ENCODE measurements around the gene CXCR3.
"Not testable (repeated sequence)": the region's sequence is repeated elsewhere in the genome, so short reads cannot be mapped to it uniquely, and the experiment has no call there.

Gene CXCR3

DNA sequence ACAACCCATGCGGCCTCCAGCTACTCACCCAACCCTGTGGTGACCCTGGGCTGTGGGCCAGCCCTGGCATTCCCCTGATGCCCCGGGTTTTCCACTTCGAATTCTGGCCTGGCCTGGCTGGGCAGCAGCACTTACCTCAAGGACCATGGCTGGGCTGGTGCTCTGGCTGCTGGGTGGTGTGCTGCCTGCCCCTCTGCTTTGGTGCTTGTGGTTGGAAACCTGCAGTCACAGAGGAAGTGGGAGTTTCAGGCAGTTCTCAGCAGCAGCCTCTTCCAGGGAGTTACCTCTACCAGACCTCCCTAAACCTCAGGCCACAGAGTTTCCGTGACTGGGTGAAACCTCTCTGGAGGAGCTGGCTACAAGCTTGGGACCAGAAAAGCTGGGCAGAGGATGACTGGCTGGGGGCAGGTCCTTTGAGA, at the start of gene CXCR3:
Gene CXCR3 (minus strand): TSS at position 209 of the 419 bp plus-strand sequence. CDS start 62 bp downstream, at position 147.
- DNase-seq: no peak

DNA sequence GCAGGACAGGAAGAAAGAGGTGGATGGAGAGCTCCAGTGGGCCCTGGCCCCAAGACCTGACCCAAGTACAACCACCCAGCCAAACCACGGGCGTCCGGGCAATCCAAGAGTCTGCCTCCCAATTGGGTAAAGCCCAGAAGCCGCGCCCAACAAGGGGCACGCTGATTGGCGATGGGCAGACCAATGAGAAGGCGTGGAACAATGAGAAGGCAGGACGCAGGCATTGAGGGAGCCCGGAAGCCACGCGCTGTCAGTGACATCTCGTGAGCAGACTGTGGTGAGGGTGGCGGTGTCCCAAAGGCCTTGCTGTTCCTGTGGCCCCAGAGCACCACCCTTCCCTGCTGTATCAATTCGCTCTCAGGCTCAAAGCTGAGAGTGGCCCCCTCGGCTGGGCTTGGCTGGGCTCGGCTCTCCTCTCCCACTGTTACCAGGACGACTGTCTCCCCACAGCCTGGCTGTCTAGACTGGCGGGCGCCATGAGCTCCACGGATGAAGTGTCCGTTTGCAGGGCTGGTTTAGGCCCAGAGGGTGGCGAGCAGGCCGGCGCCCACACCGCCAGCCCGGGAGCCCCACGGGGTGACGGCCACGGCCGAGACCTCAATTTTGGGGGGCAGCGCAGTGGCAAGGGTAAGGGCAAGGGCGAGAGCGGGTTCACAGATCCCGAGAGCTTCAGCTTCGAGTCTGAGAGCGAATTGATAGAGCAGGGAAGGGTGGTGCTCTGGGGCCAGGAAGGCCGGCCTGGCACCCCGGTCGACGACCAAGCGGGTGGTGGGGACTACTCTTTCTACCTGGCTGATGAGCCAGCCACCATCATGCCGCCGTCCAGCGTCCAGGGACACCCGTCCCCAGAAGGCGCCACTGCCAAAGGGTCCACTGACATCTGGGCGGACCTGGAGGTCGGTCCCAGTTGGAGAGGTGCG, 49.3 kb upstream of the CXCR3 start, which contains the start of gene LOC101059915:
Gene LOC101059915 (plus strand): TSS at position 219 of the 920 bp plus-strand sequence.
- no peak for DNase-seq

DNA sequence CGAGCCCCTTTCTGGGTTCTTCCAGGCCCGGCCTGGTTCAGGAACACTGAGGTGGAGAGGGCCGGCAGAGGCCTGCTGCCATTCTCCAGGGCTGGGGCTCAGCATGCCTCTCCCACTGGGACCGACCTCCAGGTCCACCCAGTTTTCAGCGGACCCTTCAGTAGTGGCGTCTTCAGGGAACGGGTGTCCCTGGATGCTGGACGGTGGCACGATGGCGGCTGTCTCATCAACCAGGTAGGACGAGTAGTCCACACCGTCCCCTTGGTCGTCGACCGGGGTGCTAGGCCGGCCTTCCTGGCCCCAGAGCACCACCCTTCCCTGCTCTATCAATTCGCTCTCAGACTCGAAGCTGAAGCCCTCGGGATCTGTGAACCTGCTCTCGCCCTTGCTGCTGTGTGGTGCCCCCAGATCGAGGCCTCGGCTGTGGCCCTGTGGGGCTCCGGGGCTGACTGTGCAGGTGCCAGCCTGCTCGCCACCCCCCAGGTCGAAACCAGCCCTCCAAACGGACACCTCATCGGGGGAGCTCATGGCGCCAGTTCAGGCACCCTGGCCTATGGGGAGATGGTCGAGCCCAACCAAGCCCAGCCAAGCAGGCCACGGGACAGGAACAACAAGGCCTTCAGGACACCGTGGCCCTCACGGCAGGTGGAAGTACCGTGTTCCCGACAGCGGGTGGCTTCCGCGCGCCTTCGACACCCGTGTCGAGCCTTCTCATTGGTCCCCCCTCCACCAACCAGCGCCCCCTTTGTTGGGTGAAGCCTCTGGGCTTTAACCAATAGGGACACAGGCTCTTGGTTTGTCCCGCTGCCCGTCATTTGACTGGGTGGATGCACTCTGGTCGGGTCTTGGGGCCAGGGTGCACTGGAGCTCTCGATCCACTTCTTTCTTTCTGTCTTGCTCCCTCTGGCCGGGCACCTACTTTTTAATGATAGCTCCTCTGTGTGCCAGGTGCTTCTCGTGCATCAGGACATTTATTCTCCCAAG, 48.2 kb upstream of the CXCR3 start:
- no peak for DNase-seq

DNA sequence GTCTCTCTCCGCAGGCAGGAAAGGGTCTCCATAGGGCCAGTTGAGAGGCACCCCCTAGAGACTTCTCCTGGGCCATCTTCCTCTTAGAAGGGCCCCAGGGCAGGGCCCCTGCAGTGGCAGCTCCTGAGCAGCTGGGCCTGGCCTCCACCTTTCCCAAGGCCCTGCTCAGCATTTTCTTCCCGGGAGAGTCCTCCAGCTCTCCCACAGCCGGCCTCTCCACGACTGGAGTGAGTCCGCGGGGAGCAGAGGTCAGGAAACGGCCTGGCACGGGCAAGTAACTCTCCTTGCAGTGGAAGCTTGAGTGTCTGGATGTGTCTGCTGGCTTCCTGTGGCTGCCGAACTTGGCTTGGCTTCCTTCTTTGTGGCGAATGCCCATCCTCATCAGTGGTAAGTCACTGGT, 47.4 kb upstream of the CXCR3 start:
- DNase-seq: no peak

DNA sequence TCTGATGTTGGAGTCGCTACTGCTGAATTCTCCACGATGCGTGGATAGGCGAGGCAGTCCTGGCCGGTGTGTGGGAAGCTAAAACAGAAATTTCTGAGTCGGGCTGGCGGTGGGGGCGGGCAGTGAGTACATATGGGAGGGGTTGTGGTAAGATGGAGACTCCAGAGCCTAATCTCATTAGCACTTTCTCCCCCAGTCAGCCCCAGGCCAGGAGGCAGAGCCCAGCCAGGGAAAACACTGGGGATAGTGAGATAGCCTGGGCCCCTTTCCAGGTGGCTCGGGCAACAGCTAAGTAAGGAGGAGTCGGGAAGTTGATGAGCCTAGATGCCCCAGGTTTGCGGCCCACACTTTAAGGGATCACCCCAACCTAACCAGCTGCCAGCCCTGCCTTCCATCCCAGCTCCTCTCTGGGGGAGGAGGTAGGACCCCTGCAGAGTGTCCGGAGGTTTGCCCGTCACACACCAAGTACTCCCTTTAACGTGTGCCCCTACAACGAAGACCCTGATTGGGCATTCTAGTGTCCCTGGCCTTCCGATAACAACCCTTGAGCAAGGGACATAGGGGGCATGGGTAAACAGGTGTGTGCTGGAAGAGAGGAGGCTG, 46.7 kb upstream of the CXCR3 start:
- DNase-seq: no peak

DNA sequence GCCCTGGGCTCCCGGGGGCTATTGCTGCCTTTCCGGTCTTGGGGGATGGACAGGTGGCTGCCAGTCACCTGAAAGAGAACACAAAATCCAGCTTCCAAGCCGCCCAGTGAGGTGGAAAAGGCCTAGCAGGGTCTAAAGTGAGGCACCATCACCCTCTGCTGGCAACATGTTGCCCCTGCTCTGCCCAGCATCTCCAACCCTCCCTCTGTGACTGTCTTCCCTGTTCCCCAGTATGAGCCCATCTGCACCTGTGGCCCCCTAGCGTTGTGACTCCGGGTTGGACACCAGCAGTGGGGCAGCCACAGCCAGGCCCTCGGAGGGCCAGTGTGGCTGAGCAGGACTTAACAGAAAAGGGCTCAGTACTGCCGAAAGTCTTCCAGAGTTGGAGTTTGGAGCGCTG, 45.9 kb upstream of the CXCR3 start:
- DNase-seq: peak; percentile 8

DNA sequence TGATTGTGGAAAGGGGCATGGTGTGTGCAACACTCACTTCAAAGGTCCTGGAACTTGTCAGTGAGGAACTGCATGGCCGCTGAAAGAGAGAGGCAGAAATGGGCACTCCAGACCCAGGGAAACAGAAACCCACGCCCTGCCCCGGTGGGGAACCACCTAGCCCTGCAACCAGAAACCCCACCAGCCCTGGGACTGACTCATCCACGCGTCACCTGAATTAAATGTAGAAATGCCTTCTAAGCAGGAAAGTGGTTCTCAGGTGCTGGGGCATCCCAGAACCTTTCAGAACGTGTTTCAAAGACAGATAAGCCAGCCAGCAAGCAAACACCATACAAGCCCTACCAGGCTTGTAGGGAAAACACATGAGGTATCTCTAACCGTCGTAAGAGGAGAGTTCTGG, 44.9 kb upstream of the CXCR3 start:
- not testable (repeated sequence) for DNase-seq

DNA sequence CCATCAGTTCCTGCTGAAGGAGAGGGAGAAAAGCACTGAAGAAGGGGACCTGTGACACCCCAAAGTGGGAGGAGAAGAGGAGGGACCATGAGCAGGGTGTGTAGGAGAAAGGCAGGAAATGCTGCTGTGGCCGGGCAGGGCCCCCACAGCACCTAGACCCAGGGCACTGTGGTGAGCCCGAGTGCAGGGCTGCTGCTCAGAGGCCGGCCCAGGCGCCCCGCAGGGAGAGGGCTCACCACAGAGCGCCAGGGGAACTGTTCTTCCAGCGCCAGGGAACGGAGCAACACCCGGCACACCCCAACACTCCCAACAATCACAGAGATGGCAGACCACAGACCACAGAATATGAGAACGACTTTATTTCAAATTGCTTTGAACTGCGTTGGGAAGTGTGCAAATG, 44.3 kb upstream of the CXCR3 start:
- not testable (repeated sequence) for DNase-seq

DNA sequence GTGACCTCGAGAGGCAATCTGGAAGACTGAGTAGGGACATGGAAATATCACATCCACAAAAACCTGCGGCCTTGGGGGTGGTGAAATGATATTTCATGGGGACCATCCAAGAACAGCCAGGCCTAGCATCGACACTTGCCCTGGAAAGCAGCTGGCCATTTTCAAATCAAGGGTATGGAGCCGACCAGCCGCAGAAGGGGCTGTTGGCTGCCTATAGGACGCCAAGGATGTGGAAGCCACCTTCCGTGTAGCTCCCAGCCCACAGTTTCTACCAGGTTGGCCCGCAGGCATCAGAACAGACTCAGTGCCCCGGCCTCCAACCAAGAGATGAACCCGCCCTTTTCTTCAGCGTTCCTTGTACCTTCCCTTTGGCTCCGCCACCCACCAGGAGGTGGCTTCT, 43.6 kb upstream of the CXCR3 start:
- no peak for DNase-seq

DNA sequence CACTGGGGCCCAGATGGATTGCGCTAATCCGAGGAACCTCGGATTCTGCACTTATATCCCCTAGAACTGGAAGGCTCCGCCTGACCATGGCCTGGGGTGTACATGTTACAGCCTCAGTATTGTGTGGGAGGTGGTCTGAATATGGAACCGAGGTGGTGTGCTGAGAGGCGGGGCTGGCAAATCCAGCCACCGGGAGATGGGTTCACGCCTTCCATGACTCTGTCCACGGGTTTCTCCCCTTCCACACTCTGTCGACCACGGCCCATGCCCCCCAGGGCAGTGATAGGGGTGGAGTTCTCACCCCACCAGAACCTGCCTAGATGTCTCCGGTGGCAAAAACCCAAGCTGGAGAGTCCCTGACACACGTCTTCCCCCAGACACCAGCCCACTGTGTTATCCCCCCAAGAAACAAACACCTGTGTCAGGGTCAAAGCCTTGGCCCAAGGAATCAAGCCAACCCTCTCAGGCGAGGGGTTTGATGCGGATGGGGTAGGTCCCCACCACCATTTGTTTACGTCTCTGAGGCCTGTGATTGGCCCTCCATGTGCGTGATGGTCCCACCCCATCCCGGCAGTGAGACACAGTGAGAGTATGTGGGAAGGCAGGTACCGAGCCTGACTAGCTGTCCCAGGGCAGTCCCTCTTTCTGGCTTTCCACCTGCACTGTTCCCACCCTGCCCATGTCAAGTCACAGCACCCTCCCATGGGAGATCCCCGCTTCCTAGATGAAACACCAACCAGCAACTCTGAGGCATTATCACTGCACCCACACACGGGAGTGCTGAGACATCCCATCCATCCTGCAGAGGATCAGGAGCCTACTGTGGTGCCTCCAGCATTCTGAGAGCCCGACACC, 42.5 kb upstream of the CXCR3 start:
- DNase-seq: no peak

DNA sequence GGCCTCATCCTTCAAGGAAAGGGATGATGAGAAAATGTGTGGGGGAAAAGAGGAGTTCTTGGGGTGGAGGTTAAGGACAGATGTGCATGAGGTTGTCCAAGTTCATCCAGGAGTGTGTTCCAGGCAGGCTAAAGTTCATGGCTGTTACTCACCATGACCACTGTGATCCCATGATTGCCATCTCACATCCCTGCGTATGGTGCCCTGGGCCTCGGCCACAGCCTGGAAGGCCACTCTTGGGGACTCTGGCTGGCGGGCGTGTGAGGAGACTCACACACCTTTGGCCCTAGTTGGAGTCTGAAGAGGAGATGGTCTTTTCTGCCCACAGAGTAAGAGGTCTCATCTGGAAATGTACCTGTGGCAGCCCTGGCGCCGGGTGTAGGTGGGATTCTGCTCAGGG, 41.6 kb upstream of the CXCR3 start:
- no peak for DNase-seq

DNA sequence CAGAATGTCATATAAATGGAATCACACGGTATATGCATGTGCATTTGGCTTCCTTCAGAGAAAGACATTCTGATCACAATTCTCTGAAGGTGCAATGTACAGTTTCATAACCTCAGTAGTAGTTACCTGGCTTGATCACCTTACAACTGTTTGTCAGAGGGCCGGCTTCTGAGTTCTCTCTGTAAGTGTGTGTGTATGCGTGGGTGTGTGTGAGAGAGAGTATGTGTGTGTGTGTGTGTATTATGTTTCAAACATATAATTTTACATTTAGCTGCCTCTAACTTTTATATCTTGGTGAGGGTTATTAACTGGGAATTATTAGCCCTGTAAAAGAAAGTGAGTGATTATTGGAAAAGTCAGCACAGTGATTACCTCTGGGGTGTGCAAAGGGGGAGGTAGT, 41.0 kb upstream of the CXCR3 start:
- DNase-seq: no peak

DNA sequence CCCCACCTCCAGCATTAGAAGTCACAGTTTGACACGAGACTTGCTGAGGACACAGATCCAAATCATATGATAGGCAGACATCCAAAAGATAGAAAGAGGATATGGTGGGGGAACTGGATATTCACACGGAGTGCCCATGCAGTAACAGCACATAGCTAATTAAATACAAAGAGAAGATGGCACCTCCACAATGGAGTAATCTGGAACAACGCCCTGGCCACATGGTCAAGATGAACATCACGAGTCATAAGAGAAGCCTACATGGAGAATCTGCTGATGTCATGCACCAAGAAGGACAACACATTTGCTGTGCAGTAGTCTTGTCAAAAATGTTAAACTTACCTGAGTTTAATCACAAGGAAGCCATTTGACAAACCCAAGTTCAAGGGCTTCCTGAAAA, 39.0 kb upstream of the CXCR3 start:
- DNase-seq: no peak

DNA sequence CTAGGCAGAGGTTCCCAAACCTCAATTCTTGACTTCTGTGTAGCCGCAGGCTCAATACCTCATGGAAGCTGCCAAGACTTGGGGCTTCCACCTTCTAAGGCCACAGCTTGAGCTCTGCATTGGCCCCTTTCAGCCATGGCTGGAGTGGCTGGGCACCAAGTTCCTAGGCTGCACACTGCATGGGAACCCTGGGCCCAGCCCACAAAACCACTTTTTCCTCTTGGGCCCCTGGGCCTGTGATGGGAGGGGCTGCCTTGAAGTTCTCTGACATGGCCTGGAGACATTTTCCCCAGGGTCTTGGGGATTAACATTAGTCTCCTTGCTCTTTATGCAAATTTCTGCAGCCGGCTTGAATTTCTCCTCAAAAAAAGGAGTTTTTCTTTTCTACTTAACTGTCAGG, 35.0 kb upstream of the CXCR3 start:
- no peak for DNase-seq

DNA sequence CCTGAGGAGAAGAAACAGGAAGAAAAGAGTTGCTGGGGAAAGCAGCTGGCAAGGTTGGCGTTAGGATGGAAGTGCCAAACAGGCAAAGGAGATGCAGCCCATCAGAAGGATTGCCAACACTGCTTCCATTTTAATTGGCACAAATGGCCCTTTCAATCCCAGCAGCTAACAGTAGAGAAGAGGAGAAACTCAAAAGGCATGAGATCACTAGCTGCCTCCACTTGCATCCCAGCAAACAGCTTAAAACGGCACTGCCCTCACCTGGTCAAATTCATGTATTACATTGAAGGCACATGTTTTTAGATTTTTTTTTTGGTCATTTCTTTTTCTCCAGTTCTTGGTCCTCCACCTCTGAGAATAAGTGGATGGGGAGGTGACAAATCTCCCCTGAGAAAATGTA, 34.1 kb upstream of the CXCR3 start:
- peak; percentile 1 for DNase-seq

DNA sequence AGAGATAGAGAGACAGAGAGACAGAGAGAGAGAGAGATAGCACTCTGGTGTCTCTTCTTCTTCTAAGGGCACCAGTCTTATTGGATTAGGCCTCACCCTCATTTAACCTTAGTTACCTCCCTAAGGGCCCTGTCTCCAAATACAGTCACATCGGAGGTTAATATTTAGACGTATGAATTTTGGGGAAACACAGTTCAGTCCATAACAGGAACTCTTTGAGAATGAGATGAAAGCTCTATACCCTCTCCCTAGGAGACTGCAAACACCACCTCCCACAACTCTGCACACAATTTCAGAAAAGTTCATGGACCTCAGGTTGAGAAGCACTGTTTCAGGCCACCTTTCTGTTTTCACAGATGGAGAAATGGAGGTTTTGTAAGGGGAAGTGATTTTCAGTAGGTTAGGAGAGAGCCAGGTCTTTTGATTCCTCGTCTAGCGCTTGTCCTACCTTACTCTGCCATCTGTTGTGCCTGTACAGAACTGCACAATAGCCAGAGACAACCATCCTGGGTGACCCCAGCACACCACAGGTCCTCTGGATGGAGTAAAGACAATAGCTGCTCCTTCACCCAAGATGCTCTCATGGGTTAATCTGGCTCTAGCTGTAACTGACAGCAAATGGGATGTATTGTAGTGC, 32.1 kb upstream of the CXCR3 start:
- DNase-seq: no peak

DNA sequence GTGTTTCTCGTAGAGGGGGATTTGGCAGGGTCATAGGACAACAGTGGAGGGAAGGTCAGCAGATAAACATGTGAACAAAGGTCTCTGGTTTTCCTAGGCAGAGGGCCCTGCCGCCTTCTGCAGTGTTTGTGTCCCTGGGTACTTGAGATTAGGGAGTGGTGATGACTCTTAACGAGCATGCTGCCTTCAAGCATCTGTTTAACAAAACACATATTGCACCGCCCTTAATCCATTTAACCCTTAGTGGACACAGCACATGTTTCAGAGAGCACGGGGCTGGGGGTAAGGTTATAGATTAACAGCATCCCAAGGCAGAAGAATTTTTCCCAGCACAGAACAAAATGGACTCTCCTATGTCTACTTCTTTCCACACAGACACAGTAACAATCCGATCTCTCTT, 26.1 kb upstream of the CXCR3 start:
- DNase-seq: not testable (repeated sequence)

DNA sequence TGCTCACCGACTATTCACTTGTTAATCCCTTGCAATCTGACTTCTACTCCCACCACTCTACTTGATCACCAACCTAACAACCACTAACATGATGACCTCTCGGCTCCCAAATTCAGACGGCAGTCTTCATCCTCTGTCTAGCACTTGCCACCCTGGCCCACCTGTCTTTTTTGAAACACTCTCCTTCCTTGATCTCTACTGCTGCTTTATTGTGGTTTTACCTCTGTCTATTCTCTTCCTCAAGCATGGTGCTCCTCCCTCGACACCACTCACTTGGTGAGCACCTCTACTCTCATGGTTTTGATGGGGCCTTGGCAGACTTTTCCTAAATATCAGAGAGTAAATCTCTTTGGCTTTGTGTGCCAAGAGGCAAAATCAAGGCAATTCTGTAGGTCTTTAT, 21.7 kb upstream of the CXCR3 start:
- no peak for DNase-seq

DNA sequence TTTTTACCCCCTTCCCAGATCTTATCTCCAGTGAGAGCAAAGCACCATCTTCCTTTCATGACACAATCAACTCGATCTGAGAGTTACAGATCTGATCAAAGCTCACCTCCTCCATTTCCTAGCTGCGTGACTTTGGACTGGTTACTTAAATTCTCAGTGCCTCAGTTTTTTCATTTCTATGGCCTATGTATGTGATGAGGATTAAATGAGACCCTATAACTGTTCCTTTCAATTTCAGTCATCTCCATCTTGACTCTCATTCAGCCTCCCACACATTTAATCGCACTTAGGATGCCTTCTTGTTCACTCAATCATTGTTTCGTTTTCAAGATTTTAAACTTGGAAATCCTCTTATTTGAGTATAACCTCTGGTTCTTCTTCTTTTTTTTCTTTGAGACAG, 20.1 kb upstream of the CXCR3 start:
- no peak for DNase-seq

DNA sequence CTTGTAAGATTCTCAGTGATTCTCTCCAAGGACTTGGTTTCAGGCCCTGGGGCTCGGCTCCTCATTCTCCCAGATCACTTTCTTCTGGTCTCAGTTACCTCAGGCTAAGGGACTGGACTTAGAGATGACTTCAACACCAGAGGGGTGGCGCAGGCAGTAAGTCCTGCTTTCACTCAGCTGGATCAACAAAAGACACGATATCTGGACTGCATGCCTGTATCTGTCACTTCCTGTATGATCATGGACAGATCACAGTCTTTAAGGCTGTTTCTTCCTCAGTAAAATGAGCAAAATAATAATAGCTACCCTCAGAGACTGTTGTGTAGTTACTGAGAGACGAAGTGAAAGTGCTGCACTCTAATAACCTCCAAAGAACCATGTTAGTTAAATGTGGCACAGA, 19.5 kb upstream of the CXCR3 start:
- DNase-seq: no peak

DNA sequence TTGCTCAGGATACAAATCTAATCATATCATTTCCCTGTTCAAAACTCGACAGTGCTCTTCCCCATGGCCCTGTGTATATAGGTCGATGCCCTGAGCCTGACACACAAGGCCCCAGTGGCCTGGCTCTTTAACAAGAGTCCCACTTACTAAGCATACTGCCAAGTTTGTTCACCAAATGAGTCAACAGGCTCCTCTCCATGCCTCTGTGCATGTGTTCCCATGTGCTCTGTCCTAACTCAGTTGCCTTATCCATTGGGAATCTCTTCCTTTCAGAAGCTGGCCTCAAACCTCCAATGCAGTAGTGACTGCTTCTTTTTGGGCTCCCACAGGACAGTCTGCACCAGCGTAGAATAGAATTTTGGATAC, 18.9 kb upstream of the CXCR3 start:
- DNase-seq: no peak
